ENCODE results near the gene C1QL3.

DNA sequence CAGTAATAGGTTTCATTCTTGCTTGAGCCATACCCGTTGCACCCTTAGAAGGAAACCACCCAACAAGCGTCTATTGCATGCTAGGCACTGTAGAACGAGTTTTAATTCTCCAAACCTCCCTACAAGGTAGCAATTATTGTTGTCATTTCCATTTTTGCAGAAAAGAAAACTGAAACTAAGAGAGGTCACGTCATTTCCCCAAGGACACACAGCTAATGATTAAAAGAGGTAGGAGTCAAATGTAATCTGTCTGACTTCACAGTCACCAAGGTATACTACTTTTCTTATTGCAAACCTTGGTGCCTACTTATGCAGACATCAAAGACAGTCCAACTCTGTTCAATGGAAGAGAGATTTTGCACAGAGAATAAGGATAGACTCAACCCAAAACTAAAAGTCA, 49.1 kb upstream of the C1QL3 start:
- TF ChIP-seq, protein P1, sequence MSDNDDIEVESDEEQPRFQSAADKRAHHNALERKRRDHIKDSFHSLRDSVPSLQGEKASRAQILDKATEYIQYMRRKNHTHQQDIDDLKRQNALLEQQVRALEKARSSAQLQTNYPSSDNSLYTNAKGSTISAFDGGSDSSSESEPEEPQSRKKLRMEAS (IDR thresholded peaks at IDR 0.05; ENCODE audit: low read depth, low read length) = no peak
- TF ChIP-seq ZBED1 (IDR thresholded peaks at IDR 0.05; ENCODE audit: borderline replicate concordance) = no peak
- no peak for TF ChIP-seq POLR2A (IDR thresholded peaks at IDR 0.05; ENCODE audit: low read depth, low read length)
- TF ChIP-seq RAD21 (IDR thresholded peaks at IDR 0.05; ENCODE audit: insufficient read depth, low read depth, low read length) = no peak

Measured in GM12878 (cell line).